ENCODE measurements around the gene ADGRD1.

The ADGRD1 gene

GRCh38 chr12:131017477-131017991 lies 63.8 kb downstream of the ADGRD1 start:
- TF ChIP-seq CTCF (IDR thresholded peaks at IDR 0.05; ENCODE audit: borderline replicate concordance, insufficient read depth, low read depth, low read length) = no peak
- no peak overlapping the region for H3K4me3 ChIP-seq (ENCODE audit: low read depth, low read length)

- H3K4me3 ChIP-seq (ENCODE audit: low read depth, low read length) = no peak overlapping the region
- TF ChIP-seq CTCF (IDR thresholded peaks at IDR 0.05; ENCODE audit: borderline replicate concordance, insufficient read depth, low read depth, low read length) = no peak
These were observed 64.4 kb downstream of the ADGRD1 start for GRCh38 chr12:131018019-131018620.

GRCh38 chr12:131018808-131019397 lies 65.2 kb downstream of the ADGRD1 start:
- TF ChIP-seq CTCF (IDR thresholded peaks at IDR 0.05; ENCODE audit: borderline replicate concordance, insufficient read depth, low read depth, low read length) = no peak
- no peak overlapping the region for H3K4me3 ChIP-seq (ENCODE audit: low read depth, low read length)

GRCh38 chr12:131020326-131021153 lies 66.8 kb downstream of the ADGRD1 start:
- H3K4me3 ChIP-seq (ENCODE audit: low read depth, low read length) = no peak overlapping the region
- TF ChIP-seq CTCF (IDR thresholded peaks at IDR 0.05; ENCODE audit: borderline replicate concordance, insufficient read depth, low read depth, low read length) = no peak

- no peak for TF ChIP-seq CTCF (IDR thresholded peaks at IDR 0.05; ENCODE audit: borderline replicate concordance, insufficient read depth, low read depth, low read length)
These were observed 67.4 kb downstream of the ADGRD1 start for GRCh38 chr12:131021154-131021541.

GRCh38 chr12:131024026-131024425 lies 70.3 kb downstream of the ADGRD1 start:
- TF ChIP-seq CTCF (IDR thresholded peaks at IDR 0.05; ENCODE audit: borderline replicate concordance, insufficient read depth, low read depth, low read length) = no peak
- no peak overlapping the region for H3K4me3 ChIP-seq (ENCODE audit: low read depth, low read length)

More at GRCh38 chr12:131021154-131021541, 67.4 kb downstream of the ADGRD1 start:
- H3K4me3 ChIP-seq (ENCODE audit: low read depth, low read length) = no peak overlapping the region

Measured in GM12875 (cell line).